ENCODE data around the gene OTC. TPM values are rescaled to one million over a fixed set of nuclear protein-coding genes. Genes with fewer than 3 reads are reported as not detected.

Gene OTC
- total RNA-seq, 2 donors from 2014 or later: 1.8 to 3.6 TPM

- H3K9me3 ChIP-seq: no peaks in the 10 kb centered on the region
- DNase-seq: no peak
- peak; percentile 58 for ATAC-seq
- no peaks in the 10 kb centered on the region for H3K36me3 ChIP-seq (replicated peaks in 1 of 2; ENCODE audit: insufficient read depth in 1 of 2, low read depth in 2 of 2)
- H3K4me1 ChIP-seq: no peaks in the 10 kb centered on the region
- TF ChIP-seq POLR2A (IDR thresholded peaks at IDR 0.05): no peak
- TF ChIP-seq CTCF (IDR thresholded peaks at IDR 0.05): peak in 1 of 7 experiments; percentile 10
- peak overlapping the region in 2 of 4 donors; percentile 24 to 41 for H3K27ac ChIP-seq
- H3K4me3 ChIP-seq: no peak overlapping the region
- WGBS, 2 donors: 19% methylated on average over 4 of the region's 4 CpGs
- H3K27me3 ChIP-seq: no peaks in the 10 kb centered on the region
- intact Hi-C loops (cut with DNase I): no loop called here
Observed at GRCh38 chrX:38357747-38358673, 5.6 kb downstream of the OTC start.

- intact Hi-C loops (cut with DNase I): no loop called here
- ATAC-seq: no peak
Observed at GRCh38 chrX:38363046-38363445, 10.6 kb downstream of the OTC start.

GRCh38 chrX:38365954-38366353 lies 13.6 kb downstream of the OTC start:
- TF ChIP-seq CTCF (IDR thresholded peaks at IDR 0.05) (no peak), POLR2A (IDR thresholded peaks at IDR 0.05) (no peak)
- no peak for ATAC-seq
- Histone ChIP-seq H3K9me3 (no peaks in the 10 kb centered on the region), H3K4me3 (no peak overlapping the region), H3K27ac (no peak overlapping the region), H3K27me3 (no peaks in the 10 kb centered on the region), H3K36me3 (replicated peaks in 1 of 2; ENCODE audit: insufficient read depth in 1 of 2, low read depth in 2 of 2) (no peaks in the 10 kb centered on the region), H3K4me1 (no peaks in the 10 kb centered on the region)
- WGBS, 2 donors: 53 to 82% methylated on average over 3 of the region's 3 CpGs
- no peak for DNase-seq
- intact Hi-C loops (cut with DNase I): no loop called here

More at GRCh38 chrX:38363046-38363445, 10.6 kb downstream of the OTC start:
- TF ChIP-seq CTCF (IDR thresholded peaks at IDR 0.05) (no peak), POLR2A (IDR thresholded peaks at IDR 0.05) (no peak)
- Histone ChIP-seq H3K27ac (no peak overlapping the region), H3K36me3 (replicated peaks in 1 of 2; ENCODE audit: insufficient read depth in 1 of 2, low read depth in 2 of 2) (no peaks in the 10 kb centered on the region), H3K4me3 (no peak overlapping the region), H3K27me3 (no peaks in the 10 kb centered on the region), H3K9me3 (no peaks in the 10 kb centered on the region), H3K4me1 (no peaks in the 10 kb centered on the region)
- no peak for DNase-seq

GRCh38 chrX:38368774-38369173 lies 16.4 kb downstream of the OTC start:
- Histone ChIP-seq H3K27me3 (no peaks in the 10 kb centered on the region), H3K36me3 (replicated peaks in 1 of 2; ENCODE audit: insufficient read depth in 1 of 2, low read depth in 2 of 2) (no peaks in the 10 kb centered on the region), H3K4me3 (no peak overlapping the region), H3K9me3 (no peaks in the 10 kb centered on the region), H3K27ac (no peak overlapping the region), H3K4me1 (peaks cover 3% of the 10 kb centered on the region)
- intact Hi-C loops (cut with DNase I): no loop called here
- ATAC-seq (no peak), DNase-seq (no peak)
- TF ChIP-seq POLR2A (IDR thresholded peaks at IDR 0.05): no peak
- TF ChIP-seq CTCF (IDR thresholded peaks at IDR 0.05): no peak
- 56 to 58% methylated on average over 2 of the region's 2 CpGs for WGBS, 2 donors

GRCh38 chrX:38371641-38372040 lies 19.2 kb downstream of the OTC start:
- no peak overlapping the region for H3K4me3 ChIP-seq
- intact Hi-C loops (cut with DNase I): no loop called here
- no peaks in the 10 kb centered on the region for H3K36me3 ChIP-seq (replicated peaks in 1 of 2; ENCODE audit: insufficient read depth in 1 of 2, low read depth in 2 of 2)
- DNase-seq (no peak), ATAC-seq (no peak)
- H3K4me1 ChIP-seq: peaks cover 3% of the 10 kb centered on the region
- 51 to 81% methylated on average over 2 of the region's 2 CpGs for WGBS, 2 donors
- H3K27ac ChIP-seq: no peak overlapping the region
- H3K27me3 ChIP-seq: no peaks in the 10 kb centered on the region
- no peaks in the 10 kb centered on the region for H3K9me3 ChIP-seq
- TF ChIP-seq CTCF (IDR thresholded peaks at IDR 0.05) (no peak), POLR2A (IDR thresholded peaks at IDR 0.05) (no peak)

All from body of pancreas (tissue), 4 donors.